Endodermal cell (in vitro differentiated cells): ENCODE results near the gene CDH2. TPM values are rescaled to one million over a fixed set of nuclear protein-coding genes. Genes with fewer than 3 reads are reported as not detected.
A peak's percentile ranks its signal among the peaks of the same experiment; 100 is the strongest.

Source experiments
- DNase-seq: peaks from one replicate; pipeline ENCODE4 v3.0.0-alpha.2; 2017
- H3K27ac ChIP-seq: 2 replicates; pipeline ENCODE4 v1.5.1; 2013; ENCODE audit warnings: mild to moderate bottlenecking, low read depth, low read length, moderate library complexity
- H3K27me3 ChIP-seq: 2 replicates; pipeline ENCODE4 v1.6.1; 2013; ENCODE audit warnings: mild to moderate bottlenecking, low read length, moderate library complexity; ENCODE audit not compliant: insufficient read depth, control insufficient read depth, poor library complexity, severe bottlenecking
- H3K36me3 ChIP-seq: 2 replicates; pipeline ENCODE4 v1.7.0; 2013; ENCODE audit warnings: mild to moderate bottlenecking, low read length, moderate library complexity; ENCODE audit not compliant: control insufficient read depth, insufficient read depth
- H3K4me1 ChIP-seq: one replicate; pipeline ENCODE4 v1.7.0; 2013; ENCODE audit warnings: low read length; ENCODE audit not compliant: control insufficient read depth, insufficient read depth
- H3K4me3 ChIP-seq: 2 replicates; pipeline ENCODE4 v1.5.1; 2013; ENCODE audit warnings: mild to moderate bottlenecking, low read length, moderate library complexity
- H3K9ac ChIP-seq: 2 replicates; pipeline ENCODE4 v1.6.1; 2013; ENCODE audit warnings: mild to moderate bottlenecking, low read length, moderate library complexity; ENCODE audit not compliant: poor library complexity, severe bottlenecking; ENCODE audit errors: extremely low read depth
- H3K9me3 ChIP-seq: 2 replicates; pipeline ENCODE4 v1.6.1; 2013; ENCODE audit warnings: mild to moderate bottlenecking, low read length, moderate library complexity; ENCODE audit not compliant: control insufficient read depth
- H3K27ac Mint-ChIP-seq: 2 replicates; pipeline ENCODE4 v1.8.0; 2020; ENCODE audit warnings: mixed read lengths
- H3K27me3 Mint-ChIP-seq: 2 replicates; pipeline ENCODE4 v1.8.0; 2021; ENCODE audit warnings: mild to moderate bottlenecking, mixed read lengths; ENCODE audit not compliant: insufficient read depth
- H3K36me3 Mint-ChIP-seq: 2 replicates; pipeline ENCODE4 v1.8.0; 2020; ENCODE audit warnings: low read depth, mixed read lengths
- H3K4me1 Mint-ChIP-seq: 2 replicates; pipeline ENCODE4 v1.8.0; 2020; ENCODE audit warnings: mixed read lengths
- H3K4me3 Mint-ChIP-seq: 2 replicates; pipeline ENCODE4 v1.8.0; 2020; ENCODE audit warnings: mild to moderate bottlenecking, moderate library complexity, mixed read lengths
- H3K9me3 Mint-ChIP-seq: 2 replicates; pipeline ENCODE4 v1.8.0; 2020; ENCODE audit warnings: mild to moderate bottlenecking, mixed read lengths
- CTCF ChIP-seq: fragments of 200-600 bp; sonication (generic); conservative IDR thresholded peaks from 2 replicates; pipeline ENCODE4 v1.5.0; 2021; ENCODE audit warnings: antibody characterized with exemption, mild to moderate bottlenecking
- WGBS, 2 experiments: methylation state at CpG; one replicate each; pipeline versions ENCODE4 v1.1.5 to v1.1.7; 2013; ENCODE audit warnings: missing lambda C conversion rate in 2 of 2, mixed read lengths in 1 of 2; ENCODE audit not compliant: insufficient coverage in 1 of 2, insufficient read length in 1 of 2; 5-methylcytosine and 5-hydroxymethylcytosine counted together
- total RNA-seq, 2 donors: library from RNA; stranded (reverse); fragmentation: NEBNext Ultra II Directional in 1 of 2; extraction: Animal tissue kit (Norgen Biotek cat#: 25700) in 1 of 2; gene quantifications; 2 replicates in 1 of 2; 3 replicates in 1 of 2; pipeline ENCODE4 v1.2.1, GENCODE V29; 2021

The CDH2 gene
- total RNA-seq, 2 donors from 2014 or later: 486 to 572 TPM

GRCh38 chr18:28039691-28040090 is 137.2 kb downstream of the CDH2 start:
- H3K27ac ChIP-seq: no peak overlapping the region

GRCh38 chr18:28039078-28039477 is 137.9 kb downstream of the CDH2 start:
- H3K27ac ChIP-seq: no peak overlapping the region
- no peak overlapping the region for H3K4me3 ChIP-seq
- 89 to 93% methylated on average over 4 to 5 of the region's 5 CpGs for WGBS, 2 experiments
- H3K9me3 ChIP-seq: no peaks in the 10 kb centered on the region
- Mint-ChIP-seq H3K4me3 (no peak overlapping the region), H3K27me3 (no peaks in the 10 kb centered on the region), H3K9me3 (no peaks in the 10 kb centered on the region), H3K4me1 (peaks cover 78% of the 10 kb centered on the region), H3K36me3 (peaks cover 18% of the 10 kb centered on the region), H3K27ac (peak overlapping the region; percentile 65)
- H3K36me3 ChIP-seq: peaks cover 60% of the 10 kb centered on the region
- TF ChIP-seq CTCF: no peak
- no peak for DNase-seq
- no peak overlapping the region for H3K9ac ChIP-seq
- no peaks in the 10 kb centered on the region for H3K27me3 ChIP-seq
- peaks cover 19% of the 10 kb centered on the region for H3K4me1 ChIP-seq

More at GRCh38 chr18:28039691-28040090, 137.2 kb downstream of the CDH2 start:
- peaks cover 18% of the 10 kb centered on the region for H3K36me3 Mint-ChIP-seq
- peaks cover 55% of the 10 kb centered on the region for H3K36me3 ChIP-seq
- H3K4me1 ChIP-seq: peaks cover 19% of the 10 kb centered on the region
- H3K9me3 Mint-ChIP-seq: no peaks in the 10 kb centered on the region
- no peaks in the 10 kb centered on the region for H3K9me3 ChIP-seq
- 98 to 100% methylated on average over 1 to 3 of the region's 3 CpGs for WGBS, 2 experiments
- H3K27me3 Mint-ChIP-seq: no peaks in the 10 kb centered on the region
- peaks cover 79% of the 10 kb centered on the region for H3K4me1 Mint-ChIP-seq
- no peak for TF ChIP-seq CTCF
- DNase-seq: no peak
- no peak overlapping the region for H3K4me3 ChIP-seq
- H3K27me3 ChIP-seq: no peaks in the 10 kb centered on the region
- H3K27ac Mint-ChIP-seq: peak overlapping the region; percentile 65
- no peak overlapping the region for H3K9ac ChIP-seq
- H3K4me3 Mint-ChIP-seq: no peak overlapping the region

- TF ChIP-seq CTCF: no peak
- no peak overlapping the region for H3K4me3 ChIP-seq
- H3K36me3 ChIP-seq: peaks cover 78% of the 10 kb centered on the region
- no peaks in the 10 kb centered on the region for H3K27me3 ChIP-seq
- no peaks in the 10 kb centered on the region for H3K9me3 Mint-ChIP-seq
- no peak overlapping the region for H3K9ac ChIP-seq
- WGBS, 2 experiments: 61 to 86% methylated on average over 4 to 5 of the region's 5 CpGs
- H3K27ac ChIP-seq: peak overlapping the region; percentile 65
- no peak overlapping the region for H3K4me3 Mint-ChIP-seq
- H3K36me3 Mint-ChIP-seq: peaks cover 20% of the 10 kb centered on the region
- H3K9me3 ChIP-seq: no peaks in the 10 kb centered on the region
- no peak for DNase-seq
- peaks cover 13% of the 10 kb centered on the region for H3K4me1 ChIP-seq
- H3K27me3 Mint-ChIP-seq: no peaks in the 10 kb centered on the region
- H3K4me1 Mint-ChIP-seq: peaks cover 78% of the 10 kb centered on the region
- H3K27ac Mint-ChIP-seq: no peak overlapping the region
Measured at GRCh38 chr18:28036488-28036887, 140.4 kb downstream of the CDH2 start.
